Activated CD8-positive, alpha-beta memory T cell treated with anti-CD3 and anti-CD28 coated beads for 24 hours (primary cell): Measurements from ENCODE around the gene TMEM203.
"Not testable (repeated sequence)": the region's sequence is repeated elsewhere in the genome, so short reads cannot be mapped to it uniquely, and the experiment has no call there.

ENCODE experiments used
- DNase-seq: peaks from one replicate; pipeline ENCODE4 v3.0.0-alpha.2; 2020

The TMEM203 gene

GRCh38 chr9:137241490-137242268, 36.2 kb upstream of the TMEM203 start:
- peak; percentile 85 for DNase-seq

GRCh38 chr9:137240841-137241489, 35.5 kb upstream of the TMEM203 start, which contains the start of gene TUBB4B:
Gene TUBB4B, plus strand, starts transcription at chr9:137241287. Its CDS starts 74 bp downstream, at chr9:137241361.
- peak; percentile 96 for DNase-seq

DNA sequence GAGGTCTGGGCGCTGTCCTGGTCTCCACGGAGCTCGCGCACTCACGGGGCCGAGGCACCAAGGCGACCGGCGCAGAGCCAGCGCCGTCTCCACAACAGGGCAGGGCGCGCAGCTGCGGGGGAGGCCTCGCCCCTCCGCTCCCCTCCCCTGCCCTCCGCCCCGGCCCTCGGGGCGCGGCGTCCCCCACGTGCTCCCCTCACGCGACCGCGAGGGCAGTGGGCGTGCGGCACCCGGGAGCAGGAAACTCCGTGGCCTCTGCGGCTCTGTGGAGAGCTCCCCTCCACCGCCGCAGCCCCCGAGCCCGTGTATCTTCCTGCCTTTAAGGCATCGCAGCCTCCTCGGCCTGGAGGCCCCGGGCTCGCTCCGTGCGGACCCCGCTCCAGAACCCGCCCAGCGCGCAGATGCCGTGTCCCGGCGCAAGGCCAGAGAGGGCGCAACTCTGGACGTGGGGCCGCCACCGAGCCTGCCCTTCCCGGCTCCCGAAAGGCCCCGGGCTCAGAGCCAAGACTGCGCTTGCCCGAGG, 34.9 kb upstream of the TMEM203 start:
- peak; percentile 95 for DNase-seq

GRCh38 chr9:137239541-137240200, 34.2 kb upstream of the TMEM203 start:
- not testable (repeated sequence) for DNase-seq

DNA sequence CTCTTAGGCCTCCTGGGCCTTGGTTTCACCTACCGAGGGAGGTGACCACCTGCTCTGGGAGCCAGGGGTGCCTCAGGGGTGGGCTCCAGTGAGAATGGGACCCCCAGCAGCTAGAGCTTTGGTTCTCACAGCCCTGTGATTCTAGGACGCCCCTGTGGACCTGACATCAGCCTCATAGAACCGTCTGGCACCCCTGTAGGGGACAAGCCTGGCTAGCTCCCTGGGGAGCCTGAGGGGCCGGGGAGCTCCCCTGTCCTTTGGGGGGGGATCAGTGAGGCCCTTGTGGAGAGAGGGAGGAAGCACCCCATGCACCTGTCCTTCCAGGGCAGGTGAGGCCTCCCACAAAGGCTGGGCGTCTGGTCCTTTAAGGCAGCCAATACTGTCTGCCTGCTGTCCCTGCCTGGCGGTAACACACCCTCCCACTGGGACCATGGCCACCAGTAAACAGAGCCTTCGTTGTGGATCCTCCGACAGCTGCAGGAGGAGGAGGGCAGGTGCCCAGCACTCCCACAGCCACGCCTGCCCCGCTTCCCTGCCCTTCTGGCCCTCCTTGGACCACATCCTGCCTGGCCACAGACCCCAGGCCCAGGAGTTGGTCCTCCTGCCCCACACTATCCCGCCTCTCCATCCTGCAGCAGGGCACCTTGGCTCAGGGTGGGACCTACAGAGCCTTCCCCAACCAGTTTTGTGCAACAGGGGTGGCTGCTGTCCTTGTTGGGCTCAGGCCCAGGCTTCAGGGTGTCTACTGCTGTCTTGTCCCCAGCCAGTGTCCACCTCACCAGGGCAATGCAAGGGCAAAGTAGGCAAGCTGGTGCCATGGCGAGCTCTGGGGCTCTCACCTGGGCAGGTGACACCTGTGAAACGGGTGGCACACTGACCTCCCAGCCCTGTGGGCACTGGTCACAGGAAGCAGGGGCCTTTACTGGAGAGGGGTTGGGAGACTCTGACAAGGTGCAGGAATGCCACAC, 32.6 kb upstream of the TMEM203 start:
- DNase-seq, result no peak

- no peak for DNase-seq
Observed at GRCh38 chr9:137236936-137237421, 31.5 kb upstream of the TMEM203 start.

DNA sequence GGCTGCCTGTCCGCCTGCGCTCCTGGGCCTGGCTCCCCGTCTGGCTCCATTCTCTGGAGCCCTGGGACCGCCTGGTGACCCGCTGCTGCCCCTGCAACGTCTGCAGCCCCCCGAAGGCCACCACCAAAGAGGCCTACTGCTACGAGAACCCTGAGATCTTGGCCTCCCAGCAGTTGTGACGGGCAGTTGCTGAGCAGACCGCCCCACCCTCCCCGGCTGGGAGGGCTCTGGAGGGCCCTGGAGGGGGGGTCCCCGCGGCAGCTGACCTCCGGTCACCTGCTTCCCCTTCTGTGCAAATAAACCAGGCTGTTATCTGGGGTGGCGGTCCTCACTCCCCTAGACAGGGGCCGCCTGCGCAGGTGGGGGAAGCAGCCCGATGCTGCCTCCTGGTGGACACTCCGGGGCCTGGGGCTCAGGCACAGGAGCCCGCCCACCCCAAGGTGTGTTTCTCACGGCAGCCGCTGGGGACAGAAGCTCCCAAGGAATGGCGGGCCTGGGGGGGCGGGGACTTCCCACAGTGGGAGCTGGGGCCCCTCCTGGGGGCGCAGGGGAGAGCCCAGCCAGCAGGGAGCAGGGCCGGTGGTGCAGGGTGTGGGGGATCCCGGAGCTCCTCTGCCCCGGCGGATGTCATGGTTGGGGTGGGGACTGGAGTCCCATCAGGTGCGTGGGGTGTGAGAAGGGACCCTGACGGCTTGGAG, 30.9 kb upstream of the TMEM203 start:
- DNase-seq, result peak; percentile 96

DNA sequence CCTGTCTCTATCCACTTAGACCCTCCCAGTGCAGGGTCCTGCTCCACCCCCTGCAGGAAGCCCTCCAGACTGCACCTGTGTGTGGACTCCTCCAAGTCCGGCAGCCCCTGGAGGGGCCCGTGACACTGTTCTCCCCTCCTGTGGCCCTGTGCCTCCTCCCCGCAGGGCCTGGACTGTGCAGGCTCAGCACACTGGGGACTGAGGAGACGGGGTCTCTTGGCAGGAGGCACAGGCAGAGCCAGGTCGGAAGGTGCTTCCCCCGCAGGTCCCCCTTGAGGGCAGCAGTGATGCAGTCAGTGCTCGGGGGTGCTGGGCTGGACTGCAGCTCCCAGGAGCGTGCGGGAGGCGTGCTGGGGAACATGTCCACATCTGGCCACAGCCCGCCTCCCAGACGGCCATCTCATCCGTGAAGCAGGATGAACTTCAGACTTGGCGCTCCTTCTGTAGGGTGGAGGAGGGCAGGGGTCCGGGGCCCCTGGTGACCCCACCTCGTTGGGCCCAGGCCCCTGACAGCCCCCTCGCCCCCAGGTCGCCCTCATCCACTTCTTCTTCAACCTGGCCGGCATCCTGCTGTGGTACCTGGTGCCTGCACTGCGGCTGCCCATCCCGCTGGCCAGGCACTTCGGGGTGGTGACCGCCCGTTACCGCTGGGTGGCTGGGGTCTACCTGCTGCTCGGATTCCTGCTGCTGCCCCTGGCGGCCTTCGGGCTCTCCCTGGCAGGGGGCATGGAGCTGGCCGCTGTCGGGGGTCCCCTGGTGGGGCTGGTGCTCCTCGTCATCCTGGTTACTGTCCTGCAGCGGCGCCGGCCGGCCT, 30.2 kb upstream of the TMEM203 start:
- DNase-seq, result no peak

- no peak for DNase-seq
Observed at GRCh38 chr9:137234758-137235423, 29.4 kb upstream of the TMEM203 start.

GRCh38 chr9:137234055-137234697, 28.7 kb upstream of the TMEM203 start:
- DNase-seq, result no peak

GRCh38 chr9:137233143-137233980, 27.9 kb upstream of the TMEM203 start:
- no peak for DNase-seq

GRCh38 chr9:137232510-137232909, 27.1 kb upstream of the TMEM203 start:
- no peak for DNase-seq

DNA sequence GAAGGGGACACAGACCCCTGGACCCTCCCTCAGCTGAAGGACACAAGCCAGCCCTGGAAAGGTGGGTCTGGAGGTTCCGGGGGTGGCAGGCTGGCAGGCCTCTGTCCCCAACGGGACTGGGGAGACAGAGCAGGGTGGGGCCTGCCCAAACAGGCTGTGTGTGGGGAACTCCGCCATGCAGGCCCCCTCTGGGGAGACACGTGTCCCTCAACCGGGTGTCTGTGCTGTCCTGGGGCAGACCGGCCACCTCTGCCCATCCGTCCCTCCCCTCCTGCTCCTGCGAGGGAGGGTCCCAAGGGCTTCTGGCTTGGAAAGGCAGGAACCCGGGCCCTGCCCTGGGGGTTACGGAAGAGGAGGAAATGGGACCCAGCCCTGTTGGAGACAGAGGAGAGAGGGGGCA, 26.7 kb upstream of the TMEM203 start:
- DNase-seq, result no peak

DNA sequence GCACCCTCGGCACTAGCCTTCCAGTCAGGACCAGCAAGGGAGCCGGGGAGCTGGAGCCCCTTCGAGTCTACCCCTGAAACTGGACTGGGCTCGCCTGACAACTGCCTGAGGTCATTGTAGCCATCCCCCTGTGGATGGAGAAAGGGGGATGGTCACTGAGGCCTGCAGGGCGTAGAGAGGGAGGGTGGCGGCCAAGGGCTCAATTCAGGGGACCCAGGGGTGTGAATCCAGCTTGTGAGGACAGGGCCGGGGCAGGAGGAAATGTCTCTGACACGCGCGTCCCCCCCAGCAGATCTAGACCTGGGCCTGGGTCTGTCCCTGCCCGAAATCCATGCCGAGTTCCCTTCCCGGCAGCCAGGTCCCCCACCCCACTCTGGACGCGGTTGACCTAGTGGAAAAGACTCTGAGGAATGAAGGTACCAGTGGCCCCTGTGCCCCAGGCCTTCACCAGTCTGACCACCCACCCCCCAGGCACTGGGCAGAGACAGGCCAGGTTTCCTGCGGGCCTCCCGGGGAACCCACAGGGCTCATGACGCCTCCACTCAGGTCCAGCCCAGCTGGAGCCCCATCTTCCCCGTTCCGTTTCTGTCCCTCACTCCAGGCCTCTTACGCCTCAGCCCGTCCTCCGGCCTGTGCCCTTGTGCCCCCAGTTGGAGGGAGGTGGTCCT, 26.1 kb upstream of the TMEM203 start:
- no peak for DNase-seq

- DNase-seq, result no peak
Observed at GRCh38 chr9:137230705-137231371, 25.4 kb upstream of the TMEM203 start, which contains the start of gene SLC34A3. Gene SLC34A3, plus strand, starts transcription at chr9:137230901. Its CDS starts 802 bp downstream, at chr9:137231703.

DNA sequence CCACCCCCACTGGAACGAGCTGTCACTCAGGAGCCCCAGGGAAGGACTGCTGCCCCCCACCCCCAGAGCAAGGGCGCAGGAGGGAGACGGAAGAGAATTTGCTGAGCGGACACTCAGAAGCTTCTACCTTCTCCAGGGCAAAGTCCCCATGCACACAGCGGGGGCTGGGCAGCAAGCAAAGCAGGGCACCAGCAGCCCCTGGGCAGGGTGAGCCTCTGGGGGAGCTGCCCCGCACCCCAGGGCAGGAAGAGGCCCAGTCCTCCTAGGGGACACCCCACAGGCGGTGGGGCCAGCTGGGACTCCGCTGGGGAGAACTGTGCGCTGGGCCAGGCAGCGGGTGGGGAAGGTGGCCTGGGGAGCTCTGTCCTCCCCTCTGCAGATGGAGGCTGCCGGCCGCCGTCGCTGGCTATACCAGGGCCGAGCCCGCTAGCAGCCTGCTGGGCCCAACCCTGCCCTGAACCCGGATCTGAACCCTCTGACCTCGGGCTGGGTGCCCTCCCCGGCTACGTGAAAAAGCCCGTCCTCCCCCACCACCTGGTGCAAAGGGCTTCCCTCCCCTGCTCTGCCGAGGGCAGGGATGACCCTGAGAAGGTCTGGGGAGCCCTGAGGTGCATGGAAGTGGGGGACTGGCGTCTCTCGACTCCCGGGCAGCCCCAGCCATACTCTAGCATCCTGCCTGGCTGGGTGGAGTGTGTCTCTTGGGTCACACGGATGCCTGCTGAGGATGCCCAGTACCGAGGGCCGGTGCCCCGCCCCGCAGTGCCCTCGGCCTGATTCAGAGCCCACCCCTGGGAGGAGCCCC, 24.7 kb upstream of the TMEM203 start:
- no peak for DNase-seq
